HepG2 (cell line): Measurements from ENCODE around the gene SLC35G2. TPM values are rescaled to one million over a fixed set of nuclear protein-coding genes. Genes with fewer than 3 reads are reported as not detected.
A peak's percentile ranks its signal among the peaks of the same experiment; 100 is the strongest.

Experiments used
- AGO1 ChIP-seq: fragments of 200-400 bp; formaldehyde crosslinking; IDR thresholded peaks from 2 replicates; pipeline ENCODE4 v1.6.1; 2017; ENCODE audit warnings: mild to moderate bottlenecking, low read depth, low read length, moderate library complexity; ENCODE audit not compliant: poor library complexity, severe bottlenecking
- ATM ChIP-seq: fragments of 450-650 bp; IDR thresholded peaks from 2 replicates; pipeline ENCODE4 v1.7.1; 2017; ENCODE audit warnings: mild to moderate bottlenecking, borderline replicate concordance
- BCL3 ChIP-seq: sonication (generic); formaldehyde crosslinking; IDR thresholded peaks from 2 replicates; pipeline ENCODE4 v1.5.1; 2020; ENCODE audit warnings: mild to moderate bottlenecking, missing genetic modification reagents, moderate library complexity
- CEBPB ChIP-seq: IDR thresholded peaks from 2 replicates; pipeline ENCODE4 v1.6.1; 2011; ENCODE audit warnings: low read depth, low read length, improper control_type of control experiment, borderline replicate concordance
- CTCF ChIP-seq: sonication (generic); formaldehyde crosslinking; IDR thresholded peaks from 2 replicates; pipeline ENCODE4 v1.5.0; 2020; ENCODE audit warnings: mild to moderate bottlenecking, missing genetic modification reagents, moderate library complexity
- DR1 ChIP-seq: sonication (generic); formaldehyde crosslinking; IDR thresholded peaks from 2 replicates; pipeline ENCODE4 v1.8.0; 2021; ENCODE audit warnings: mild to moderate bottlenecking, missing genetic modification reagents, inconsistent platforms
- E2F2 ChIP-seq: sonication (generic); formaldehyde crosslinking; IDR thresholded peaks from 2 replicates; pipeline ENCODE4 v1.4.0; 2020; ENCODE audit warnings: missing genetic modification reagents, borderline replicate concordance
- FOXJ3 ChIP-seq: sonication (generic); formaldehyde crosslinking; IDR thresholded peaks from 2 replicates; pipeline ENCODE4 v1.4.0; 2020; ENCODE audit warnings: missing genetic modification reagents, mild to moderate bottlenecking, borderline replicate concordance
- FOXO4 ChIP-seq: sonication (generic); formaldehyde crosslinking; conservative IDR thresholded peaks from 2 replicates; pipeline ENCODE4 v1.8.1; 2023; ENCODE audit warnings: missing genetic modification reagents
- HES4 ChIP-seq: sonication (generic); formaldehyde crosslinking; IDR thresholded peaks from 2 replicates; pipeline ENCODE4 v1.9.0; 2021; ENCODE audit warnings: mild to moderate bottlenecking, missing genetic modification reagents, borderline replicate concordance
- PHF20 ChIP-seq: sonication (generic); formaldehyde crosslinking; IDR thresholded peaks from 2 replicates; pipeline ENCODE4 v1.5.0; 2020; ENCODE audit warnings: mild to moderate bottlenecking, missing genetic modification reagents
- POLR2G ChIP-seq: fragments of 200-400 bp; formaldehyde crosslinking; IDR thresholded peaks from 2 replicates; pipeline ENCODE4 v1.6.1; 2018; ENCODE audit warnings: mild to moderate bottlenecking, low read depth, low read length, moderate library complexity
- REXO4 ChIP-seq: sonication (generic); formaldehyde crosslinking; IDR thresholded peaks from 2 replicates; pipeline ENCODE4 v1.8.0; 2022; ENCODE audit warnings: missing genetic modification reagents, mild to moderate bottlenecking, borderline replicate concordance
- SMARCC2 ChIP-seq: fragments of 450-650 bp; IDR thresholded peaks from 2 replicates; pipeline ENCODE4 v1.6.1; 2017; ENCODE audit warnings: antibody characterized with exemption, mild to moderate bottlenecking
- SMARCE1 ChIP-seq: fragments of 450-650 bp; IDR thresholded peaks from 2 replicates; pipeline ENCODE4 v1.6.1; 2017; ENCODE audit warnings: borderline replicate concordance
- SNRNP70 ChIP-seq: fragments of 200-400 bp; formaldehyde crosslinking; IDR thresholded peaks from 2 replicates; pipeline ENCODE4 v1.6.1; 2017; ENCODE audit warnings: mild to moderate bottlenecking, low read depth, low read length, moderate library complexity
- XBP1 ChIP-seq: sonication (generic); formaldehyde crosslinking; IDR thresholded peaks from 2 replicates; pipeline ENCODE4 v1.5.0; 2020; ENCODE audit warnings: missing genetic modification reagents
- ZBTB2 ChIP-seq: sonication (generic); formaldehyde crosslinking; IDR thresholded peaks from 2 replicates; pipeline ENCODE4 v1.8.0; 2022; ENCODE audit warnings: low read depth, missing genetic modification reagents
- ZNF282 ChIP-seq: fragments of 450-650 bp; IDR thresholded peaks from 2 replicates; pipeline ENCODE4 v1.6.1; 2018; ENCODE audit not compliant: partially characterized antibody
- ZNF354B ChIP-seq: sonication (generic); formaldehyde crosslinking; IDR thresholded peaks from 2 replicates; pipeline ENCODE4 v1.8.0; 2022; ENCODE audit warnings: mild to moderate bottlenecking, missing genetic modification reagents
- ZNF713 ChIP-seq: sonication (generic); formaldehyde crosslinking; IDR thresholded peaks from 2 replicates; pipeline ENCODE4 v1.4.0; 2020; ENCODE audit warnings: mild to moderate bottlenecking, missing genetic modification reagents
- ZNF839 ChIP-seq: sonication (generic); formaldehyde crosslinking; IDR thresholded peaks from 2 replicates; pipeline ENCODE4 v1.4.0; 2020; ENCODE audit warnings: missing genetic modification reagents, mild to moderate bottlenecking, borderline replicate concordance
- polyA plus RNA-seq, 8 experiments: library from polyadenylated mRNA; depleted of rRNA in 3 of 8; stranded (reverse) in 7 of 8; unstranded in 1 of 8; fragments of >200 nt; fragmentation: Illumina TruSeq in 4 of 8; extraction: Trizol in 4 of 8; gene quantifications; 2 replicates each; pipeline versions ENCODE4 v1.2.1 to v1.2.3, GENCODE V29; 2011 to 2016; ENCODE audit warnings: low read depth in 4 of 8, missing spikeins in 1 of 8, mixed read lengths in 1 of 8; ENCODE audit not compliant: insufficient read depth in 1 of 8
- total RNA-seq, 5 experiments: library from RNA; depleted of rRNA; stranded (reverse); fragments of >200 nt; fragmentation: Illumina TruSeq; extraction: Trizol; gene quantifications; 2 replicates each; pipeline ENCODE4 v1.2.3, GENCODE V29; 2016; ENCODE audit warnings: low read depth in 1 of 5

SLC35G2 gene
- total and polyA plus RNA-seq, 2 of the 13 experiments (the other 11 are each of a cell fraction or from before 2014, with no cell fraction given) = 7.6 to 10.3 TPM

- 0 out of 2 replicates have a peak, but pooled peaks have one; percentile 10 for TF ChIP-seq CTCF
- no peak for TF ChIP-seq SMARCE1
- TF ChIP-seq SMARCC2 = no peak
- no peak for TF ChIP-seq PHF20
- no peak for TF ChIP-seq CEBPB
- no peak for TF ChIP-seq FOXJ3
- TF ChIP-seq POLR2G = no peak
- TF ChIP-seq FOXO4 (CRISPR knock-in tag) = no peak
- no peak for TF ChIP-seq XBP1 (CRISPR knock-in tag)
- peak; percentile 68; the same call in 1 of the 2 replicates for TF ChIP-seq HES4 (CRISPR knock-in tag)
- TF ChIP-seq SNRNP70 = no peak
- no peak for TF ChIP-seq ATM
- no peak for TF ChIP-seq AGO1
- no peak for TF ChIP-seq ZNF839
- no peak for TF ChIP-seq REXO4 (CRISPR knock-in tag)
- no peak for TF ChIP-seq DR1 (CRISPR knock-in tag)
- no peak for TF ChIP-seq ZNF282
- 0 out of 2 replicates have a peak, but pooled peaks have one; percentile 27 for TF ChIP-seq BCL3 (CRISPR knock-in tag)
- no peak for TF ChIP-seq ZNF713 (CRISPR knock-in tag)
- TF ChIP-seq ZNF354B (CRISPR knock-in tag) = 0 out of 2 replicates have a peak, but pooled peaks have one; percentile 47
- no peak for TF ChIP-seq ZBTB2 (CRISPR knock-in tag)
- TF ChIP-seq E2F2 (CRISPR knock-in tag) = no peak
These were observed 1.1 kb downstream of the SLC35G2 start (continued) for GRCh38 chr3:136819731-136820679.
